T-helper 2 cell (primary cell): ENCODE results near the gene ATP8B3.

Experiments
- DNase-seq, 5 experiments: peaks; one replicate each; pipeline versions ENCODE4 v3.0.0 to v3.0.0-alpha.2; 2012 to 2022

Gene ATP8B3

GRCh38 chr19:1849886-1850398 is 37.9 kb upstream of the ATP8B3 start:
- DNase-seq = no peak

- no peak for DNase-seq
These were observed 37.0 kb upstream of the ATP8B3 start for GRCh38 chr19:1849132-1849474.

GRCh38 chr19:1848399-1849131 is 36.5 kb upstream of the ATP8B3 start, which contains the start of gene REXO1:
TSS of gene REXO1 (minus strand) at chr19:1848483. CDS start at chr19:1848358, 125 bp downstream.
- peak; percentile 93 to 97 (median 95) for DNase-seq

- peak in 1 of 5 experiments; percentile 30 for DNase-seq
These were observed 35.8 kb upstream of the ATP8B3 start for GRCh38 chr19:1847684-1848398.

GRCh38 chr19:1847348-1847683 is 35.2 kb upstream of the ATP8B3 start:
- DNase-seq = no peak

GRCh38 chr19:1846517-1847204 is 34.6 kb upstream of the ATP8B3 start:
- no peak for DNase-seq

- DNase-seq = no peak
These were observed 33.6 kb upstream of the ATP8B3 start for GRCh38 chr19:1845642-1846041.

- no peak for DNase-seq
These were observed 33.0 kb upstream of the ATP8B3 start for GRCh38 chr19:1845125-1845515.

GRCh38 chr19:1844513-1845124 is 32.5 kb upstream of the ATP8B3 start:
- no peak for DNase-seq

- no peak for DNase-seq
These were observed 31.7 kb upstream of the ATP8B3 start for GRCh38 chr19:1843646-1844394.

GRCh38 chr19:1843116-1843515 is 31.0 kb upstream of the ATP8B3 start:
- no peak for DNase-seq

- no peak for DNase-seq
These were observed 29.3 kb upstream of the ATP8B3 start for GRCh38 chr19:1841209-1841924.

- no peak for DNase-seq
These were observed 28.6 kb upstream of the ATP8B3 start for GRCh38 chr19:1840541-1841115.

- DNase-seq = no peak
These were observed 27.8 kb upstream of the ATP8B3 start for GRCh38 chr19:1839658-1840540.

GRCh38 chr19:1837625-1838105 is 25.6 kb upstream of the ATP8B3 start:
- peak in 4 of 5 experiments; percentile 39 to 54 (median 49) for DNase-seq

GRCh38 chr19:1837222-1837565 is 25.1 kb upstream of the ATP8B3 start:
- no peak for DNase-seq

GRCh38 chr19:1836458-1837221 is 24.6 kb upstream of the ATP8B3 start:
- no peak for DNase-seq

- no peak for DNase-seq
These were observed 21.5 kb upstream of the ATP8B3 start for GRCh38 chr19:1833540-1833939.

GRCh38 chr19:1832046-1832663 is 20.1 kb upstream of the ATP8B3 start:
- no peak for DNase-seq
